LoVo (cell line): ENCODE results near the gene WDR47.
A peak's percentile ranks its signal among the peaks of the same experiment; 100 is the strongest.
"Not testable (repeated sequence)": the region's sequence is repeated elsewhere in the genome, so short reads cannot be mapped to it uniquely, and the experiment has no call there.

Source experiments
- DNase-seq: peaks from one replicate; pipeline ENCODE4 v3.0.0-alpha.2; 2016; ENCODE audit warnings: low spot score

The WDR47 gene

DNA sequence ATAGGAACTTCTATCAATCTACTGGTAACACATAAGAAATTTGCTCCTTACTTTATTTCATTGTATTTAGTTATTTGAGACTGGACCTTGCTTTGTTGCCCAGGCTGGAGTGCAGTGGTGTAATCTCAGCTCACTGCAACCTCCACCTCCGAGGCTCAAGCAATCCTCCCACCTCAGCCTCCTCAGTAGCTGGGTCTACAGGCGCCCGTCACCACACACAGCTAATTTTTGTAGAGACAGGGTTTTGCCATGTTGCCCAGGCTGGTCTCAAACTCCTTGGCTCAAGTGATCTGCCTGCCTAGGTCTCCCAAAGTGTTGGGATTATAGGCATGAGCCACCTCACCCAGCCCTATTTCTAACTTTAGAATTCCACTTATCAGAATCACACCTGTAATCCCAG lies 10.2 kb upstream of the WDR47 start:
- DNase-seq = not testable (repeated sequence)

DNA sequence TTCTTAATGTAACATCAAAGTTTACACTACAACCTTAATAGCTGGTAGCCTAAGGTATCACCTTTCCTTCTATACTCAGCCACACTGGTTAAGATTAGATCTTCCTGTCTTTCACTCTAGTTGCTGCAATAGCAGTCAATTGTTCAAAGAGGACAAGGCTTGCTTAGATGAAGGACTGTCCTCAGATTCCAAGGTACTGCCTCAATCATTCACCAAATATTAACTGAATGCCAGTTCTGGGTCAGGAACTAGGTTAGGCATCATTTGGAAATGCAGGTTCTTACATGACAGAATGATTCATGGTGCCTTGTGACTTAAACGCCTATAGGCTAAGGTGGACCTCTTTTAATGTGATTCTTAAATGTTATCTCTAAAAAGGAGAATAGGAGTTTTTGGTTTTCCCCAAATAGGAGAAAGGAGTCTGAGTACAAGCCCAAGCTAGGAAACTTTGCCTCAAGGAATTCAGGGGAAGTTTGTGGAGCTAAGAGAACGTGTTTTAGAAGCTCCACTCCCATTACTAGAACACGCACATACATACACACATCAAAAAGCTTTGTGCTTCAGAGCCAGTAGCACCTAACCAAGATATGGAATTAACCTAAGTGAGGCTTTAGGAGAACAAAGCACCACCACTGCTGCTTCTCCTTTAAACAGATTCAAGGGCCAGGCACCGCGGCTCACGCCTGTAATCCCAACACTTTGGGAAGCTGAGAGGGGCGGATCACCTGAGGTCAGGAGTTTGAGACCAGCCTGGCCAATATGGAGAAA lies 8.5 kb upstream of the WDR47 start:
- no peak for DNase-seq

DNA sequence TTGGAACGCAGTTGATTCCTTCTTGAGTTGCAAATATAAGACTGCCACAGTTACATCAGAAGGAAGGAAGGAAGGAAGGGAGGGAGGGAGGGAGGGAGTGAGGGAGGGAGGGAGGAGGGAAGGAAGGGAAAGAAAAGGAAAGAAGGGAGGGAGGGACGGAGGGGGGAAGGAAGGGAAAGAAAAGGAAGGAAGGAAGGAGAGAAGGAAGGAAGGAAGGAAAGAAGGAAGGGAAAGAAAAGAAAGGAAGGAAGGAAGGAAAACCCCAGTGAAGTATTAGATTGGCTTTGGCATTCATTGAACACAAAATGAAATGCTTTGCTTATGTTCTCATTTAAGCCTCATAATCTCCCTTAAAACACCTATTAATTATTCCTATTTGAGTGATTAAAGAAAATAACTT lies 6.4 kb upstream of the WDR47 start:
- no peak for DNase-seq

DNA sequence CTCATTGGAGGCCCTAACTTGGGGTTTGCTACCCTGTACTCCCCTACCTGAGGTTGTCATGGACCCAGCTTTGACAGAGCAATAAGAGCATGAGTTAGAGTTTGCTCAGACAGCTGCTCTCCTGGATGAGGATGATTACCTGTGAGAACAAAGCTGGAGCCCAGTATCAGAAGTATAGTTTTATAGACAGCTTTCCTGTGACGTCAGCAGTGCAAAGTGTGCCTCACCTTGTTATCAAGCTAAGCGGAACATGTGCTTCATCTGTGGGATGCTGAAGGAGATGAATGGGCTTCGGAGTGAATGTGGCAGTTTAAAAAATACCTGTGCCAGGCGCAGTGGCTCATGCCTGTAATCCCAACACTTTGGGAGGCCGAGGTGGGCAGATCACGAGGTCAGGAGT lies 5.4 kb upstream of the WDR47 start:
- DNase-seq = no peak

DNA sequence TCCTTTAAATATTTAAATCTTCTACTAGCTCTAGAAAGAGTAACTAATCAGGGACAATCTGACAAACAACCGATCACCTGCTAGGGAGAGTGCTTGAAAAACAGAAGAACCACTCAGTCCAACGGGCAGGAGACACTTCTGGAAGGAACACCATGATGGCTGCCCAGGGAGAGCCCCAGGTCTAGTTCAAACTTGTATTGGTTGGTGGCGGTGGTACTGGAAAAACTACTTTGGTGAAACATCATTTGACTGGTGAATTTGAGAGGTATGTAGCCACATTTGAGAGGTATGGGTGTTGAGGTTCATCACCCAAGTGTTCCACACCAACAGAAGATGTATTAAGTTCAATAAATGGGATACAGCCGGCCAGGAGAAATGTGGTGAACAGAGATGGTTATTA lies 4.8 kb upstream of the WDR47 start:
- no peak for DNase-seq

DNA sequence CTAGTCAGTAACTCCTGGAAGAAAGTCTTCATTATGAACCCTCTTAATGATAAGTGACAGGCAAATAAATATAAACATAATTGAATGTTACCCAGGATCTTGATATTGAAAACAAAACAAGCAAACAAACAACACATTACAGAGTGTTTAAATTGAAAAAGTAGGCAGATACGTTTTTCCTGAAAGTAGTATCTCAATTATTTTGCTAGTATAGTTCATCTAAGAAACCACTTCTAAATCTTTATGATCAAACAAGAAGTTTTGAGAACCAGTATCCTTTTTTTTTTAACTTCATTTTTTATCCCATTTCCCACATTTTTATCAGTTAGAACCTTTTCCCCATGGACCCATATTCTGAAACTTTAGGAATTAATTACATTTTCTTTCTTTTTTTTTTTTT lies 3.7 kb upstream of the WDR47 start:
- DNase-seq = no peak

DNA sequence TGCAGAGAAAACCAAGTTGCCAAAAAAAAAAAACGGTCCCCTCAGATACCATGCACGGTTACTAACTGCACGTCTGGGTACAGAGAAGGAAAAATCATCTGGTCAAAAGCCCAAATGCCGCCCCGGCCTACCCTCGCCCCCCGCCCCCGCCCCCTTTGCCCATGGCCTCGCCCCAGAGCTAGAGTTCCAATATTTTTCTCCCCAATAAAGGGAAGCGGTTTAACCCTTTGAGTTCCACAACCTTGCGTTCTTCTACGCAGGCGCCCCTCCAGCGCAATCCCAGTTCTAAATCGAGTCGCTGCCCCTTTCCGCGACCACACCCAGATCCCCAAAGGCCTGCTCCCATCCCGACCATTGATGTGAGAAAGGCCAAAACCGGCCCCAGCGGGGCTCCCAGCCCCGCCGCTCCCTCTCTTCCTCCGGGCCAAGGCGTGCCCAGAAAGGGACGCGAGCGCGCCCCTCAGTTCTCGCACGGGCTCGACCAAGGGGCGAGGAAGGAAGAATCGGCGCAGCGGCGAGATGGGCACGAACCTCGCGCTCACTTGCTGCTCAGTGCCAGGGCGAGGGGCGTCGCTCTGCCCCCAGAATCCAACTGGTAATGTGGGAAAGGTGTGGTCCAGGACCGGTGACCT lies 797 bp downstream of the WDR47 start:
- no peak for DNase-seq

DNA sequence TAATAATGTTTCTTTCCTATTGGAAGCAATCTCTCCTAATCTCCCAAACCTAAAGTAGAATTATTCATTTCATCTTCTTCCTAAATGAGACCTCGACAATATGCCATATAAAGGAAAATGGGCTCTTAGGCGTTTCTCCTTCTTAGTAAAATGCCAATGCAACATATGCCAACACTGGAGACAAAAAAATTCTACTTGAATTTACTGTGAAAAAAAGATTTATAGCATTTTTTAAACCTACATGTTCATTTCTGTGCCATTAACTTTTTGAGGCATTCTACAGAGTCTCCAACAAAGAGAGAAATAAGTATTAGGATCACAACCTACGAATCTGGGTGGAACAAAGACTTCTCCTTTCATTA lies 1.3 kb downstream of the WDR47 start:
- no peak for DNase-seq

DNA sequence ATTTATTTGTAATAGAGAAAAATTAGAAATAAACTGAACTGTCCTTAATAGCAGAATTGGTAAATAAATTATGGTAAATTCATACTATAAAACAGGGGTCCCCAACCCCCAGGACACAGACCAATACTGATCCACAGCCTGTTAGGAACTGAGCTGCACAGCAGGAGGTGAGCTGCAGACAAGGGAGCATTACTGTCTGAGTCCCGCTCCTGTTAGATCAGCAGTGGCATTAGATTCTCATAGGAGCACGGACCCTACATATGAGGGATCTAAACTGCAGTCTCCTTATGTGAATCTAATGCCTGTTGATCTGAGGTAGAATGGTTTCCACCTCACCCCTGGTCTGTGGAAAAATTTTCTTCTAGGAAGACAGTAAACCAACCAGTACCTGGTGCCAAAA lies 7.5 kb downstream of the WDR47 start:
- DNase-seq = no peak

DNA sequence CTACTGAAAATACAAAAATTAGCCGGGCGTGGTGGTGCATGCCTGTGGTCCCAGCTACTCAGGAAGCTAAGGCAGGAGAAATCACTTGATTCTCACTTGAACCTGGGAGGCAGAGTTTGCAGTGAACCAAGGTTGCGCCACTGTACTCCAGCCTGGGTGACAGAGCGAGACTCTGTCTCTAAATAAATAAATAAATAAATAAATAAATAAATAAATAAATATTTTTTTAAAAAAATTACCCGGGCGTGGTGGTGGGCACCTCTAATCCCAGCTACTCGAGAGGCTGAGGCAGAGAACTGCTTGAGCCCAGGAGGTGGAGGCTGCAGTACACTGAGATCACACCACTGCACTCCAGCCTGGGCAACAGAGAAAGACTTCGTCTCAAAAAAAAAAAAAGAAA lies 12.4 kb downstream of the WDR47 start:
- DNase-seq = not testable (repeated sequence)

DNA sequence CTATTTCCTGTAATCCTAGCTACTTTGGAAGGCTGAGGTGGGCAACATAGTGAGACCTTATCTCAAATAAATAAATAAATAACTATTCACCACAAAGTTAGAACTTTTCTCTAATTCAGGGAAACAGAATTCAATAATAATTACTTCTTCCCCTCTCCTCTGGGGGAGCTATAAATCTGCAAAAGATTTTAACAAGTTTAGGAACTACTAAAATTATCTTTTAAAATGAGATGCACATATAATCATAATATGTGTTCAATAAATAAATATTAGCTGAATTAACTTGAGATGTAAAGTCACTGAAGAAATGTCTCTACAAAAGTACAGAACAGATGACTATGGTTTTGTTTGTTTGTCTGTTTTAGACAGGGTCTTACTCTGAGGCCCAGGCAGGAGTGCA lies 14.1 kb downstream of the WDR47 start:
- no peak for DNase-seq

DNA sequence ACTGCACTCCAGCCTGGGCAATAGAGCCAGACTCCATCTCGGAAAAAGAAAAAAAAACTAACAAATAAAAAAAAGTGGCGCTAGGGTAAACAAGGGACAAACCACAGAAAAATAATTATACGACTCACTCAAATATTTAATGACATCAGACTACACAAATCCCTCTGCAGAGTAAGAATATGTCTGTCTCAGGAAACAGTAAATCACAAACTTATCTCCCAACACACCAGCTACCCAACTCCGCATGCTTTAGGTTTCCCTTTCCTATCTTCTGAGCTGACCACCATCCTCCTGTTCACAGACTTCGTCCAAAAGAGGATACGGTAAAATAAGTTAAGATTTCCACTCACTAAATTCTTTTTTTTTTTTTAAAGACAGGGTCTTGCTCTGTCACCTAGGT lies 16.2 kb downstream of the WDR47 start:
- no peak for DNase-seq

DNA sequence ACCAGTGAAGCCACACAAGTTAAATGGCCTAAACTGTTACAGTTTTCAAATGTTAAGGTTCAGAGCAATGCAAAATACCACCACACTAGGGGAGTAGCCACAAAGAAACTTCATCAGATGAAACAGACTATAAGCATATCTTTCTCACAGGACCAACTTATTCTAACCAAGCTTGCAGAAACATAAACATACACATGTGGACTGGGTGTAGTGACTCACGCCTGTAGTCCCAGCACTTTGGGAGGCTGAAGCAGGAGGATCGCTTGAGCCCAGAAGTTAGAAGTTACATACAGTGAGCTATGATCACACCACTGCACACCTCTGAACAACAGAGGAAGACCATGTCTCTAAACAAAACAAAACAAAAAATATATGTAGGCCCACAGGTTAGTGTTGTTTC lies 17.3 kb downstream of the WDR47 start:
- DNase-seq = no peak

DNA sequence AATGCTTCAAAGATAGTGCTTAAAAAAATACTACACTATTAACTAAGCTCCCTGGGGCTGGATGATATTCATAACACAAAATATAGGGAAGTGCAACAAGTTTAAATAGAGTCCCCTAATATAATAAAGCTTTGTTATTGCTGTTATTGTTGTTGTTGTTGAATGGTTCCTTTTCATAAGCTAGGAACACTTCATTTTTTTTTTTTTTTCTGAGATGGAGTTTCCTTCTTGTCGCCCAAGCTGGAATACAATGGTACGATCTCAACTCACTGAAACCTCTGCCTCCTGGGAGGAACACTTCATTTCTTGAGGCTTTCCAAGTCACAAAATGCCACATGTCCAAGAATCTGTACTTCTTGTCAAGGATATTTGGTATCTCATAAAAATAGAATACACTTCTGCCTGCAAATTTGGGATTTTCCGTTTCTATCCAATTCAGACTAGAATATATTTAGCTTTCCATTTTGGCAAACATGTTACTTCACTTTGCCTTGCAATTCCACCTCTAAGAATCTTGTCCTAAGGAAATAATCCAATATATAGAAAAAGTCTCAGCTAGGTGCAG lies 21.1 kb downstream of the WDR47 start:
- no peak for DNase-seq

DNA sequence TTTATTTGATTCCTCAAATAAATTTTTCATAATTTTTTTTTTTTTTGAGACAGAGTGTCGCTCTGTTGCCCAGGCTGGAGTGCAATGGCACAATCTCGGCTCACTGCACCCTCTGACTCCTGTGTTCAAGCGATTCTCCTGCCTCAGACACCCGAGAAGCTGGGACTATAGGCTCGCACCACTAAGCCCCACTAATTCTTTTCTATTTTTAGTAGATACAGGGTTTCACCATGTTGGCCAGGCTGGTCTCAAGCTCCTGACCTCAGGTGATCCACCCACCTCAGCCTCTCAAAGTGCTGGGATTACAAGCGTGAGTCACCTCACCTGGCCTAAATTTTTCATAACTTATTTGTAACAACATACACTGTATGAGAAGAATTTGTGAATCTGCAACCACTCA lies 24.2 kb downstream of the WDR47 start:
- DNase-seq = not testable (repeated sequence)

DNA sequence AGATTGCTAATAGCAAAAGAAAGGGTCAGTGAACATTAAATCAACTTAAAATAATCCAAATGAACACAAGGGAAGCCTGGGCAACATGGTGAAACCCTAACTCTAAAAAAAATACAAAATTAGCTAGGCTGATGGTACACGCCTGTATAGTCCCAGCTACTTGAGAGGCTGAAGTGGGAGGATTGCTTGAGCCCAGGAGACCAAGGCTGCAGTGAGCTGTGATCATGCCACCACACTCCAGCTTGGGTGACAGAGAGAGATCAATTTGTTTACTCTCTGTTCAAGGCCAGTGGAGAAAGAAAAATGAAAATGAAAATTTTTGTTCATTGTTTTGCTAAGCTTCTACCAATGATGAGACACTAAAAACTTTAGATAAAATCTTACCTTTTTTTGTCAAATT lies 24.8 kb downstream of the WDR47 start:
- DNase-seq = no peak

DNA sequence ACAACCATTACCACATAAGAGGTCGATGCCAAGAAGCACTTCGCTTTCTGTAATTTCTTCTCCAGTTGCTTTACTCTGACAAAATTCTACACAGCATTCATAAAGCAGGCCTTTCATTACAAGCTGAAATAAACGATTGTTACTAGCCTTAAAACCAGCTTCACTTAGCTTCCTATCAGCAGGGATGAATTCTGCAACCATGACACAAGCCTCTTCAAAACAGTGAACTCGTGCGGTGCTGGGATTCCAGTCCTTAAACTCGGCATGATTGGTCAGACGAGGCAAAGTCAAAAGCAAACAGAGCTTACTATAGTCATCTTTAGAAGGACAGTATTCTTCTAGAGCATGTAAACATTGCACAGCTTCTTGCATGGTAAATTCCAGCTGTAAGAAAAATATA lies 30.6 kb downstream of the WDR47 start:
- DNase-seq = no peak

DNA sequence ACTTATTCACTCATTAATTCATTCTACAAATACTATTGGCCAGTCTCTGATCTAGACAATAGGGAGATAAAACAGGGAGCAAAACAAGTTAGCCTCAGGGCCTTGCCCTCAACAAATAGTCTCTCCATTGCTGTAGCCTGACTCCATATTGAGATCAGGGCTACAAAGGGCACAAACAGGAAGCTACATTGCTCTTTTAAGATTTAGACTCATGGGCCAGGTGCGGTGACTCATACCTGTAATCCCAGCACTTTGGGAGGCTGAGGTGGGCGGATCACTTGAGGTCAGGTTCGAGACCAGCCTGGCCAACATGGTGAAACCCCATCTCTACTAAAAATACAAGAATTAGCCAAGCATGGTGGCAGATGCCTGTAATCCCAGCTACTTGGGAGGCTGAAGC lies 45.3 kb downstream of the WDR47 start:
- DNase-seq = not testable (repeated sequence)

DNA sequence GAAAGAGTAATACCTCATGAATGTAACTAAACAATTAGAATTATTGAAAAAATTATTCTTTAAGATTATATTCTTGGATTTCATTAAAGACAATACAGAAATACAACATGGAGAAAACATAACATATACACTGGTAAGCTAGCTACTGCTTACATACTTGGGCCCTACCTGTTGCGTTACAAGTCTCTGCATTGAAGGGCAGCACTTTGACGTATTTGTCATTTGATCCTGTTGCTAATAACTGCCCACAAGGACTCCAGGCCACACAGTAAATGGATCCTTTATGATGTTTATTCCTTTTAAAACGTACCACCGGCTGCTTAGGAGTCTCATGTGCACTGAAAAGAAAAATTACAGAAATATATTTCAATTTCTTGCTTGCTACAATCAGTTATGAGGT lies 58.8 kb downstream of the WDR47 start:
- no peak for DNase-seq

DNA sequence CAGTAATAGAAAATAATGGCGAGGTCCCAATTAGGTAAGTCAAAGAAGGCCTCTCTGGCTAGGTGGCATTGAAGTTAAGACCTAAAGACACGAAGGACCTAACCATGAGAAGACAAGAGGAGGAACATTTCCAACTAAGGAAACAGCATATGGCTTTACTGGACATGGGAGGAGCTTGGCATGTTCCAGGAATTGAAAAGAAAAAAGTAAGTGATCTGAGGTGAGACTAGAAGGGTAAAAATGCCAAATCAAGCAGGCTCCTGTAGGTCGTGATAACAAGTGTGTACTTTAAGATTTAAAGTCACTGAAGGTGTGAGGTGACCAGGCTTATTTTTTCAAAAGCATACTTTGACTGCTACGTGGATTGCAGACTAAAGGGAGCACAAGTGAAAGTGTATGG lies 65.2 kb downstream of the WDR47 start:
- no peak for DNase-seq

DNA sequence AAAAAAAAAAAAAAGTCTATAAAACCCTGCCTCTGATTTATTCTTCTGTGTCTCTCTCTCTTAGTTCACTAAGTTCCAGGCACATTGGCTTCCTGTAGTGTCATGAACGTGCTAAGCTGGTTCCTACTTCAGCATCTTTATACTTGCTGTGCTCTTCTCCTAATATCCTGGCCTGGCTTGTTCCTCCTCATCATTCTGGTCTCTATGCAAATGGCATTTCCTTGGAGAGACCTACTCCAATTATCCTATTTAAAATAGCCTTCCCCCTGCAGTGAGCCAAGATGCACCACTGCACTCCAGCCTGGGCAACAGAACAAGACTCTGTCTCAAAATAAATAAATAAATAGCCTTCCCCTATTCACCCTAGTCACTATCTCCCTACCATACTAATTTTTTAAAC lies 69.0 kb downstream of the WDR47 start:
- no peak for DNase-seq

DNA sequence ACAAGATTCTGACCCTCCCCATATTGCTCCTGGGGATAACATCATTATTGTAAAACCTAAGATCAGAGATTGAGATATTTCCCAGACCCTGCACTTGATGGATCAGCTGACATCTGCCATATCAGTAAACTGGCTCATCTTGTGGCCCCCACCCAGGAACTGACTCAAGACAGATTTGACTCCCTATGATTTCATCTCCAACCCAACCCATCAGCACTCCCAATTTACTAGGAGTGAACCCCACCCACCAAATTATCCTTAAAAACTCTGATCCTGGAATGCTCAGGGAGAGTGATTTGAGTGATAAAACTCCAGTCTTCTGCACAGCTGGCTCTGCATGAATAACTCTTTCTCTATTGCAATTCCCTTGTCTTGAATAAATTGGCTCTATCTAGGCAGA lies 72.6 kb downstream of the WDR47 start:
- no peak for DNase-seq

DNA sequence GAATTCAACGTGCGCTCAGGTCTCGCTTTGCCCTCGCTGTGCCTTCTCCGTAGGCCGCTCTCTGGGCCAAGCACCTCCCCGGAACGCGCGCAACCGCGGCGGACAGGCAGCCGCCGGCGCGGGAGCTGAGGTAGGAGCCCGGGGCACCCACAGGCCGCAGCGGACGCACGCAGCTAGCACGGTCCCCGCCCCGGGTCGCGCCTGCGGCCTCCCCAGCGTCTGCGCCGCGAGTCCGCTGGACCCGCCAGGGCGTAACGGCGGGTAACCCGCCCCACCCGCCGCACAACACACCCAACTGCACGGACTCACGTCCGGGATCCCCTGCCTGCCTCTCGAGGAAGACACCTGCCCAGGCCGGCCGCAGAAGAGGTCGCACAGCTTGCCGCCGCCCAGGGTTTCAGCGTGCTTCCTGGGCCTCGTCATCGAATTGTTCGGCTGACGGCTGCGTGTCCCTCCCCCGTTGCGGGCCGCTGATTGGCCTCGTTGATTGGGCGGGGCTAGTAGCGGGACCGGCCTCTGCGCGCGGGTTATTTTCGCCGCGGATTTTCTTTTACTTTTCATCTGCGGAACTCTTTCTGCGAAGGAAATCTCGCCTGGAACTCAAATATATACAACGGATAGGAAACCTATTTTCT lies 78.7 kb downstream of the WDR47 start, which contains the start of gene CLCC1:
Gene CLCC1 (minus strand): TSS at position 433 of the 635 bp plus-strand sequence. CDS start 13,047 bp downstream, outside the sequence.
- DNase-seq = peak; percentile 95
